GM12878 (cell line): ENCODE results near the gene FAM186B. TPM values are rescaled to one million over a fixed set of nuclear protein-coding genes. Genes with fewer than 3 reads are reported as not detected.

Experiments
- ATAC-seq: fragments of 200-7000 bp; cut with Tn5 transposase; 3 replicates; pipeline ENCODE4 v1.9.1; 2020; ENCODE audit warnings: mild to moderate bottlenecking, moderate library complexity
- BruUV-seq: library from RNA; stranded (reverse); fragments of 400-500 nt; replicated peaks from 2 replicates; lab custom pipeline; 2021; lab: Mats Ljungman, UMichigan
- CTCF ChIA-PET: fragments of 300-600 bp; sonication (Branson Sonifier 250); formaldehyde crosslinking; extraction: SDS; loops from one replicate; lab custom pipeline; 2021; ENCODE audit warnings: inconsistent platforms; lab: Yijun Ruan, JAX
- POLR2A ChIA-PET: fragments of 350-600 bp; formaldehyde crosslinking; extraction: SDS; loops from one replicate; lab custom pipeline; 2021; ENCODE audit warnings: inconsistent platforms; lab: Charles Lee
- RAD21 ChIA-PET: fragments of 300-600 bp; sonication (Branson Sonifier 250); formaldehyde crosslinking; loops from one replicate; lab custom pipeline; 2023; ENCODE audit warnings: antibody characterized with exemption; ENCODE audit not compliant: unreplicated experiment; lab: Charles Lee
- SMC1A ChIA-PET: fragments of 300-600 bp; sonication (Branson Sonifier 250); formaldehyde crosslinking; loops from one replicate; lab custom pipeline; 2023; ENCODE audit not compliant: unreplicated experiment, uncharacterized antibody; lab: Charles Lee
- DNase-seq: peaks from one replicate; pipeline ENCODE4 v3.0.0-alpha.2; 2011; ENCODE audit warnings: low read depth, low spot score
- FAIRE-seq: peaks from 3 replicates; lab custom pipeline; 2011; peaks lifted over from hg19 to GRCh38; lab: Jason Lieb, UNC
- H2AFZ ChIP-seq: 2 replicates; pipeline ENCODE4 v1.6.0; 2011; ENCODE audit warnings: low read depth, low read length, control low read depth; ENCODE audit not compliant: control insufficient read depth
- H3K27ac ChIP-seq: 2 replicates; pipeline ENCODE4 v1.5.1; 2011; ENCODE audit warnings: control low read depth; ENCODE audit not compliant: control insufficient read depth, insufficient read depth
- H3K27me3 ChIP-seq, 2 experiments: replicated peaks in 1 of 2; 2 replicates each; pipeline versions ENCODE4 v1.6.0 to v1.6.1; 2011; ENCODE audit warnings: low read length in 1 of 2; ENCODE audit not compliant: control insufficient read depth in 2 of 2, insufficient read depth in 2 of 2
- H3K36me3 ChIP-seq, 2 experiments: 2 replicates each; pipeline ENCODE4 v1.5.1; 2011; ENCODE audit warnings: low read length in 1 of 2; ENCODE audit not compliant: control insufficient read depth in 2 of 2, insufficient read depth in 2 of 2
- H3K4me1 ChIP-seq: 2 replicates; pipeline ENCODE4 v1.6.1; 2011; ENCODE audit warnings: mild to moderate bottlenecking, low read length, moderate library complexity, mixed read lengths; ENCODE audit not compliant: control insufficient read depth, insufficient read depth
- H3K4me2 ChIP-seq: 2 replicates; pipeline ENCODE4 v1.6.0; 2011; ENCODE audit warnings: control low read depth; ENCODE audit not compliant: control insufficient read depth, insufficient read depth
- H3K4me3 ChIP-seq: fragments of 200-600 bp; sonication (generic); 2 replicates; pipeline ENCODE4 v1.5.1; 2016
- H3K79me2 ChIP-seq: 2 replicates; pipeline ENCODE4 v1.6.0; 2011; ENCODE audit warnings: low read length; ENCODE audit not compliant: control insufficient read depth, insufficient read depth
- H3K9ac ChIP-seq: 2 replicates; pipeline ENCODE4 v1.8.0; 2011; ENCODE audit warnings: low read length, control low read depth, mixed read lengths; ENCODE audit not compliant: control insufficient read depth, insufficient read depth
- H3K9me3 ChIP-seq: replicated peaks from 3 replicates; pipeline ENCODE4 v1.5.1; 2011; ENCODE audit warnings: mild to moderate bottlenecking, low read length; ENCODE audit not compliant: control insufficient read depth, insufficient read depth
- H4K20me1 ChIP-seq: 2 replicates; pipeline ENCODE4 v1.6.0; 2011; ENCODE audit not compliant: control insufficient read depth, insufficient read depth
- BCL3 ChIP-seq: IDR thresholded peaks from 2 replicates; pipeline ENCODE4 v1.6.1; 2011; ENCODE audit warnings: borderline replicate concordance, low read depth, mild to moderate bottlenecking, moderate library complexity, low read length; ENCODE audit not compliant: insufficient read depth, poor library complexity, severe bottlenecking
- E2F8 ChIP-seq: fragments of 450-650 bp; IDR thresholded peaks from 2 replicates; pipeline ENCODE4 v1.6.1; 2018; ENCODE audit warnings: mild to moderate bottlenecking, low read depth, moderate library complexity; ENCODE audit not compliant: partially characterized antibody
- NFXL1 ChIP-seq: fragments of 450-650 bp; IDR thresholded peaks from 2 replicates; pipeline ENCODE4 v1.6.1; 2017; ENCODE audit warnings: antibody characterized with exemption, mild to moderate bottlenecking, borderline replicate concordance
- USF1 ChIP-seq: IDR thresholded peaks from 2 replicates; pipeline ENCODE4 v1.6.1; 2011; ENCODE audit warnings: borderline replicate concordance, low read depth, mild to moderate bottlenecking, moderate library complexity, mixed read lengths, low read length; ENCODE audit not compliant: insufficient read depth; ENCODE audit errors: extremely low read length
- ZNF592 ChIP-seq: fragments of 450-650 bp; IDR thresholded peaks from 2 replicates; pipeline ENCODE4 v1.6.1; 2017; ENCODE audit warnings: mild to moderate bottlenecking, moderate library complexity
- WGBS: methylation state at CpG from one replicate; pipeline ENCODE4 v1.1.6; 2016; ENCODE audit warnings: low lambda C conversion rate; ENCODE audit not compliant: insufficient replicate concordance, insufficient coverage; ENCODE audit errors: missing lambda C conversion rate; 5-methylcytosine and 5-hydroxymethylcytosine counted together
- in situ Hi-C: fragments of 300-500 bp; cut with MboI; formaldehyde crosslinking; loops from 9 replicates; pipeline ENCODE4 v1.14.3; 2018; ENCODE audit warnings: mixed read lengths
- intact Hi-C: fragments of 100-400 bp; cut with micrococcal nuclease; formaldehyde crosslinking; loops from one replicate; pipeline ENCODE4 v1.14.2; 2022; ENCODE audit not compliant: unreplicated experiment
- polyA plus RNA-seq, 11 experiments: library from polyadenylated mRNA; depleted of rRNA in 4 of 11; unstranded in 6 of 11; stranded (reverse) in 5 of 11; fragments of >200 nt; fragmentation: Nextera tagmentation in 4 of 11; fragmentation: Illumina TruSeq in 1 of 11; extraction: Ambion mirVana in 4 of 11; extraction: Trizol in 1 of 11; gene quantifications; 1 replicate in 1 of 11; 2 replicates in 10 of 11; pipeline versions ENCODE4 v1.2.1 to v1.2.3, GENCODE V29; 2011 to 2016; ENCODE audit warnings: inconsistent platforms in 2 of 11, missing spikeins in 2 of 11, low read depth in 1 of 11
- total RNA-seq, 4 experiments: library from RNA; depleted of rRNA in 3 of 4; stranded (reverse); fragments of >200 nt in 3 of 4; fragmentation: Illumina TruSeq in 1 of 4; extraction: Trizol in 1 of 4; gene quantifications; 2 replicates each; pipeline versions ENCODE4 v1.2.1 to v1.2.3, GENCODE V29; 2013 to 2021

FAM186B gene
- total and polyA plus RNA-seq, 10 of the 15 experiments (the other 5 are each of a cell fraction or from before 2014, with no cell fraction given): 0.13 to 0.79 (median 0.51) TPM

GRCh38 chr12:49543914-49544815 is 61.3 kb downstream of the FAM186B start:
- DNase-seq (no peak), ATAC-seq (no peak; the same call in 2 of the 3 replicates), FAIRE-seq (no peak)
- in situ Hi-C loops: no loop called here
- Histone ChIP-seq H3K27ac (no peak overlapping the region), H3K9ac (no peak overlapping the region), H3K9me3 (no peaks in the 10 kb centered on the region), H3K4me1 (peaks cover 5% of the 10 kb centered on the region), H3K27me3 (peaks cover 2 to 21% of the 10 kb centered on the region in 2 experiments), H4K20me1 (no peaks in the 10 kb centered on the region; the same call in 1 of the 2 replicates), H3K79me2 (no peaks in the 10 kb centered on the region), H2AFZ (no peak overlapping the region), H3K4me3 (no peak overlapping the region), H3K36me3 (no peaks in the 10 kb centered on the region), H3K4me2 (no peak overlapping the region)
- POLR2A ChIA-PET: no interaction called here
- RAD21 ChIA-PET: interaction anchor here (1.4 kb wide), 1 partner anchor 186 kb away, joined by 10 read pairs; no protein-coding TSS in a partner anchor
- intact Hi-C loops: no loop called here
- TF ChIP-seq USF1: peak; percentile 9
- no peak for TF ChIP-seq NFXL1
- no peak for TF ChIP-seq E2F8
- no peak for TF ChIP-seq ZNF592
- no peak for TF ChIP-seq BCL3
- CTCF ChIA-PET: interaction anchor here (1.7 to 3.0 kb wide), 2 partner anchors 10 to 185 kb away, joined by 6 to 7 read pairs; no protein-coding TSS in a partner anchor
- SMC1A ChIA-PET: no interaction called here
- WGBS: 57% methylated on average over 35 of the region's 39 CpGs
- no TSS peak for BruUV-seq
